Natural killer cell (primary cell): ENCODE measurements around the gene ANK3. TPM values are rescaled to one million over a fixed set of nuclear protein-coding genes. Genes with fewer than 3 reads are reported as not detected.

Source experiments
- ATAC-seq, 3 donors: fragments of 150-1000 bp in 2 of 3; fragments of 200-7000 bp in 1 of 3; cut with Tn5 transposase; 1 replicate in 1 of 3; 2 replicates in 2 of 3; pipeline ENCODE4 v1.10.0; 2021; ENCODE audit warnings: mild to moderate bottlenecking in 2 of 3, moderate library complexity in 2 of 3
- DNase-seq, 2 donors: peaks; one replicate each; pipeline versions ENCODE4 v3.0.0 to v3.0.0-alpha.2; 2013 to 2021; ENCODE audit warnings: mixed read lengths in 1 of 2
- H3K27ac ChIP-seq: one replicate; pipeline ENCODE4 v1.5.1; 2013; ENCODE audit warnings: mild to moderate bottlenecking, low read length
- H3K27me3 ChIP-seq: one replicate; pipeline ENCODE4 v1.6.1; 2013; ENCODE audit warnings: low read length; ENCODE audit not compliant: control insufficient read depth, insufficient read depth
- H3K36me3 ChIP-seq: one replicate; pipeline ENCODE4 v1.6.1; 2013; ENCODE audit warnings: low read length; ENCODE audit not compliant: control insufficient read depth, insufficient read depth
- H3K4me1 ChIP-seq: one replicate; pipeline ENCODE4 v1.6.1; 2013; ENCODE audit warnings: low read length; ENCODE audit not compliant: control insufficient read depth, insufficient read depth
- H3K4me3 ChIP-seq: one replicate; pipeline ENCODE4 v1.5.1; 2013; ENCODE audit warnings: low read length
- H3K9me3 ChIP-seq: one replicate; pipeline ENCODE4 v1.6.1; 2013; ENCODE audit warnings: low read length; ENCODE audit not compliant: control insufficient read depth, insufficient read depth
- H3K27ac Mint-ChIP-seq, 2 donors: one replicate each; pipeline ENCODE4 v1.8.0; 2022; ENCODE audit warnings: mild to moderate bottlenecking in 2 of 2, mixed read lengths in 2 of 2, moderate library complexity in 1 of 2
- H3K27me3 Mint-ChIP-seq, 2 donors: one replicate each; pipeline ENCODE4 v1.8.0; 2022; ENCODE audit warnings: low read depth in 2 of 2, mixed read lengths in 2 of 2
- H3K36me3 Mint-ChIP-seq: one replicate; pipeline ENCODE4 v1.8.0; 2022; ENCODE audit warnings: mixed read lengths
- H3K4me1 Mint-ChIP-seq, 2 donors: one replicate each; pipeline ENCODE4 v1.8.0; 2022; ENCODE audit warnings: mixed read lengths in 2 of 2
- H3K4me3 Mint-ChIP-seq: one replicate; pipeline ENCODE4 v1.8.0; 2022; ENCODE audit warnings: mild to moderate bottlenecking, moderate library complexity, mixed read lengths
- H3K9me3 Mint-ChIP-seq, 2 donors: one replicate each; pipeline ENCODE4 v1.8.0; 2022; ENCODE audit warnings: mixed read lengths in 2 of 2
- WGBS: methylation state at CpG from one replicate; pipeline ENCODE4 v1.1.7; 2013; ENCODE audit warnings: missing lambda C conversion rate; ENCODE audit not compliant: insufficient coverage; 5-methylcytosine and 5-hydroxymethylcytosine counted together
- intact Hi-C: fragments of 100-400 bp; cut with micrococcal nuclease; formaldehyde crosslinking; loops from one replicate; pipeline ENCODE4 v1.14.2; 2022
- total RNA-seq, 4 donors: library from RNA; stranded (reverse); fragments of 120-200 nt in 1 of 4; gene quantifications; one replicate each; pipeline versions ENCODE4 v1.2.3 to v1.2.4, GENCODE V29; 2013 to 2022
- TF ChIP-seq, protein P1 (sequence below): fragments of 200-600 bp; IDR thresholded peaks from one replicate; pipeline ENCODE4 v1.8.0; 2022; ENCODE audit warnings: antibody characterized with exemption

The ANK3 gene
- total RNA-seq, 3 donors from 2014 or later (not counting 1 experiment from before 2014, with no cell fraction given) = 4.4 to 12.9 (median 11.4) TPM

DNA sequence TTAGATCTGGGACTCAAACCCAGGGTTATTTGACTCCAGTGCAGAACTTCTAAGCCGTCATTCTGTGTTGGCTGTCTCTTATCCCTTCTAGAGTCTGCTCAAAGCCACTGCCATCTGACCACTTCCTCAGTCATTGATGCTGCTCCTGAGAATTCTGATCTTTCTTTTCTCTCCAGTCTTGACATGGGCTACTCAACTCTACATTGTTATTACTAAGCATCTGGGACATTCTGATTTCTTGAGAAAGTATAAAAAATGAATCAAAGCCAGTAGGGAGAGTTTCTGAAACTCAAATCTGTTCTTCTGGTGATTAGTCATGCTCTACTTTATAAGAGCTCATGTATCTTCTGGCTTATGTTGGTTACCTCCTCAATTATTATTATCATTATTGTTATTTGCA is 48.7 kb downstream of the ANK3 start:
- H3K9me3 Mint-ChIP-seq = no peaks in the 10 kb centered on the region
- no peaks in the 10 kb centered on the region for H3K27me3 Mint-ChIP-seq
- Histone ChIP-seq H3K4me1 (no peaks in the 10 kb centered on the region), H3K9me3 (no peaks in the 10 kb centered on the region), H3K27me3 (no peaks in the 10 kb centered on the region), H3K4me3 (no peak overlapping the region), H3K27ac (no peak overlapping the region), H3K36me3 (no peaks in the 10 kb centered on the region)
- H3K36me3 Mint-ChIP-seq = no peaks in the 10 kb centered on the region
- ATAC-seq (no peak), DNase-seq (no peak)
- 79% methylated on average over 1 of the region's 1 CpG for WGBS
- H3K4me3 Mint-ChIP-seq = no peak overlapping the region
- H3K4me1 Mint-ChIP-seq = no peaks in the 10 kb centered on the region
- TF ChIP-seq, protein P1, sequence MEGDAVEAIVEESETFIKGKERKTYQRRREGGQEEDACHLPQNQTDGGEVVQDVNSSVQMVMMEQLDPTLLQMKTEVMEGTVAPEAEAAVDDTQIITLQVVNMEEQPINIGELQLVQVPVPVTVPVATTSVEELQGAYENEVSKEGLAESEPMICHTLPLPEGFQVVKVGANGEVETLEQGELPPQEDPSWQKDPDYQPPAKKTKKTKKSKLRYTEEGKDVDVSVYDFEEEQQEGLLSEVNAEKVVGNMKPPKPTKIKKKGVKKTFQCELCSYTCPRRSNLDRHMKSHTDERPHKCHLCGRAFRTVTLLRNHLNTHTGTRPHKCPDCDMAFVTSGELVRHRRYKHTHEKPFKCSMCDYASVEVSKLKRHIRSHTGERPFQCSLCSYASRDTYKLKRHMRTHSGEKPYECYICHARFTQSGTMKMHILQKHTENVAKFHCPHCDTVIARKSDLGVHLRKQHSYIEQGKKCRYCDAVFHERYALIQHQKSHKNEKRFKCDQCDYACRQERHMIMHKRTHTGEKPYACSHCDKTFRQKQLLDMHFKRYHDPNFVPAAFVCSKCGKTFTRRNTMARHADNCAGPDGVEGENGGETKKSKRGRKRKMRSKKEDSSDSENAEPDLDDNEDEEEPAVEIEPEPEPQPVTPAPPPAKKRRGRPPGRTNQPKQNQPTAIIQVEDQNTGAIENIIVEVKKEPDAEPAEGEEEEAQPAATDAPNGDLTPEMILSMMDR = no peak
- H3K27ac Mint-ChIP-seq = no peak overlapping the region
- intact Hi-C loops = no loop called here

DNA sequence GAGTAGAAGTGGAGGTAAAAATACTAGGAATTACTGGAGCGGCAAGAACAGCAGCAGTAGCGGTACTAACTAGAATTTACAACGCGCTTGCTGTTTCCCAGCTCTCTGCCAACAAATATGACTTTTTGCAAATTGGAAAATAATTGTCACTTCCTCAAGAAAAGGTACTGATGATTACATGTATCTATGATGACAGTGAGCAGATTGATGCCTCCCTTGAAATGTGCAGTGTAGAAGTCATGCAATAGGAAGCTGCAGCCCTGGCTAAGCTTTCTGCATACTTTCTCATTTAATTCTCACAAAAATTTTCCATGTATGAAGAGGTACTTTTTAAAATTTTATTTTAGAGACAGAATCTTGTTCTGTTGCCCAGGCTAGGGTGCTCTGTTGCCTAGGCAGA is 49.9 kb downstream of the ANK3 start:
- intact Hi-C loops = no loop called here
- no peaks in the 10 kb centered on the region for H3K36me3 ChIP-seq
- Mint-ChIP-seq H3K27ac (no peak overlapping the region), H3K36me3 (no peaks in the 10 kb centered on the region), H3K27me3 (no peaks in the 10 kb centered on the region), H3K4me3 (no peak overlapping the region), H3K9me3 (no peaks in the 10 kb centered on the region), H3K4me1 (no peaks in the 10 kb centered on the region)
- no peaks in the 10 kb centered on the region for H3K4me1 ChIP-seq
- 73% methylated on average over 4 of the region's 4 CpGs for WGBS
- TF ChIP-seq, protein P1 = no peak
- H3K9me3 ChIP-seq = no peaks in the 10 kb centered on the region
- no peaks in the 10 kb centered on the region for H3K27me3 ChIP-seq
- no peak overlapping the region for H3K27ac ChIP-seq
- no peak for ATAC-seq
- no peak for DNase-seq
- H3K4me3 ChIP-seq = no peak overlapping the region

DNA sequence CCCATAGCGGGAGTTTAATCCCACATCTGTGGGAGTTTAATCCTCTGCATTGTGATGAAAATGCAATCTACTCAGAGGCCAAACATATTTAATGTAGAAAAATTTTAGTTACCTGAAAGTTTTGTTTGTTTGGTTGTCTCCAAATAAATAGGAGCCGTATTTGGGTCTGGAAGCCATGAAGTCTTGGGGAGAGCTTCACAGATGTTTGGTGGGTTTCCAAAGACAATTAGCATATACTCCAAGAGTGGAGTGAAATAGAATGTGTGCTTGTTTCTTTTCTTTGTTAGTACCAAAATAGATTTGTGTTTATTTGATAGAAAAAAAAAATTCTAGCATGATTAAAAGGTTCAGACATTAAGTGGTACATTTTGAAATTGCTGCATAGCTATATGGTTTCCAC is 50.9 kb downstream of the ANK3 start:
- intact Hi-C loops = no loop called here
- TF ChIP-seq, protein P1 = no peak
- Histone ChIP-seq H3K4me3 (no peak overlapping the region), H3K4me1 (no peaks in the 10 kb centered on the region), H3K9me3 (no peaks in the 10 kb centered on the region), H3K36me3 (no peaks in the 10 kb centered on the region), H3K27ac (no peak overlapping the region), H3K27me3 (no peaks in the 10 kb centered on the region)
- Mint-ChIP-seq H3K9me3 (no peaks in the 10 kb centered on the region), H3K27me3 (no peaks in the 10 kb centered on the region), H3K27ac (no peak overlapping the region), H3K4me3 (no peak overlapping the region), H3K4me1 (no peaks in the 10 kb centered on the region), H3K36me3 (no peaks in the 10 kb centered on the region)
- DNase-seq = no peak
- WGBS = 100% methylated on average over 1 of the region's 2 CpGs
- ATAC-seq = no peak

DNA sequence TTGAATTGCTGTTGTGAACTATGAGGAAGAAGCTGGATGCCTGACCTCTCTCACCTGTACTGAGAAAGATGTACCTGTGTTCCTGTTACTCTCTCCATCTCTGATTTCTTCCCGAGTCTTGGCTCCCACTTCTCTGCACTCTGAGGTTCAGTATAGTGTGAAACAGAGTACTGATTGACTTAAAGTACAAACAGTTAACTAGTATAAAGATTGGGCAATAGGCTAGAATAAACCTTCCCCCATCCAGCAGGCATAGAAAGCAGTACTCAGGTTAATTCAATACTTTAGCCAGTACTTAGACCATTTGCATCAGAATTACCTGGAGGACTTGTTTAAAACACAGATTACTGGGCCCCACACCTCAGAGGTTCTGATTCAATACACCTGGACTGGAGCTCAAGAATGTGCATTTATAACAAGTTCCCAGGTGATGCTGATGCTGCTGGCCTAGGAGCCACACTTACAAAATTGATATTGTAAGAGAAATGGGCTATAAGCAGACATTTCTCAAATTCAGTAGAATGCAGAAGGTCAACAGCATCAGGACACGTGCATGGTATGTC is 51.6 kb downstream of the ANK3 start:
- no peaks in the 10 kb centered on the region for H3K36me3 Mint-ChIP-seq
- H3K36me3 ChIP-seq = no peaks in the 10 kb centered on the region
- no peaks in the 10 kb centered on the region for H3K9me3 Mint-ChIP-seq
- TF ChIP-seq, protein P1 = no peak
- H3K4me1 ChIP-seq = no peaks in the 10 kb centered on the region
- no peak overlapping the region for H3K27ac ChIP-seq
- no peak overlapping the region for H3K4me3 Mint-ChIP-seq
- WGBS = 64% methylated on average over 1 of the region's 2 CpGs
- intact Hi-C loops = no loop called here
- no peaks in the 10 kb centered on the region for H3K27me3 ChIP-seq
- no peaks in the 10 kb centered on the region for H3K9me3 ChIP-seq
- no peak for DNase-seq
- H3K4me1 Mint-ChIP-seq = no peaks in the 10 kb centered on the region
- H3K27ac Mint-ChIP-seq = no peak overlapping the region
- H3K4me3 ChIP-seq = no peak overlapping the region
- ATAC-seq = no peak
- H3K27me3 Mint-ChIP-seq = no peaks in the 10 kb centered on the region
